Subcutaneous abdominal adipose tissue (tissue), 5 donors: Measurements from ENCODE around the gene GTF2H4.
"Not testable (repeated sequence)": the region's sequence is repeated elsewhere in the genome, so short reads cannot be mapped to it uniquely, and the experiment has no call there.

Experiments used
- H3K27ac ChIP-seq: one replicate; pipeline ENCODE4 v1.7.0; 2013; ENCODE audit warnings: low read depth, mild to moderate bottlenecking, inconsistent platforms, low read length, moderate library complexity
- H3K27me3 ChIP-seq, 5 donors: one replicate each; pipeline ENCODE4 v1.7.0; 2013; ENCODE audit warnings: low read length in 5 of 5, inconsistent platforms in 1 of 5; ENCODE audit not compliant: control insufficient read depth in 5 of 5, insufficient read depth in 4 of 5
- H3K36me3 ChIP-seq, 5 donors: one replicate each; pipeline ENCODE4 v1.7.0; 2013; ENCODE audit warnings: low read length in 5 of 5; ENCODE audit not compliant: control insufficient read depth in 5 of 5, insufficient read depth in 5 of 5
- H3K4me1 ChIP-seq, 5 donors: one replicate each; pipeline ENCODE4 v1.7.0; 2013; ENCODE audit warnings: low read length in 5 of 5, mild to moderate bottlenecking in 3 of 5, moderate library complexity in 1 of 5; ENCODE audit not compliant: control insufficient read depth in 5 of 5, insufficient read depth in 5 of 5
- H3K4me3 ChIP-seq, 5 donors: one replicate each; pipeline ENCODE4 v1.7.0; 2013; ENCODE audit warnings: low read length in 5 of 5, low read depth in 1 of 5
- H3K9ac ChIP-seq, 5 donors: one replicate each; pipeline ENCODE4 v1.7.0; 2013; ENCODE audit warnings: low read length in 5 of 5, mild to moderate bottlenecking in 4 of 5, moderate library complexity in 3 of 5
- H3K9me3 ChIP-seq, 5 donors: one replicate each; pipeline ENCODE4 v1.7.0; 2013; ENCODE audit warnings: low read length in 5 of 5; ENCODE audit not compliant: control insufficient read depth in 5 of 5
- donor health status: healthy.
- donor health status: healthy.
- donor health status: healthy.
- donor health status: healthy.
- donor health status: healthy.

GTF2H4 gene

DNA sequence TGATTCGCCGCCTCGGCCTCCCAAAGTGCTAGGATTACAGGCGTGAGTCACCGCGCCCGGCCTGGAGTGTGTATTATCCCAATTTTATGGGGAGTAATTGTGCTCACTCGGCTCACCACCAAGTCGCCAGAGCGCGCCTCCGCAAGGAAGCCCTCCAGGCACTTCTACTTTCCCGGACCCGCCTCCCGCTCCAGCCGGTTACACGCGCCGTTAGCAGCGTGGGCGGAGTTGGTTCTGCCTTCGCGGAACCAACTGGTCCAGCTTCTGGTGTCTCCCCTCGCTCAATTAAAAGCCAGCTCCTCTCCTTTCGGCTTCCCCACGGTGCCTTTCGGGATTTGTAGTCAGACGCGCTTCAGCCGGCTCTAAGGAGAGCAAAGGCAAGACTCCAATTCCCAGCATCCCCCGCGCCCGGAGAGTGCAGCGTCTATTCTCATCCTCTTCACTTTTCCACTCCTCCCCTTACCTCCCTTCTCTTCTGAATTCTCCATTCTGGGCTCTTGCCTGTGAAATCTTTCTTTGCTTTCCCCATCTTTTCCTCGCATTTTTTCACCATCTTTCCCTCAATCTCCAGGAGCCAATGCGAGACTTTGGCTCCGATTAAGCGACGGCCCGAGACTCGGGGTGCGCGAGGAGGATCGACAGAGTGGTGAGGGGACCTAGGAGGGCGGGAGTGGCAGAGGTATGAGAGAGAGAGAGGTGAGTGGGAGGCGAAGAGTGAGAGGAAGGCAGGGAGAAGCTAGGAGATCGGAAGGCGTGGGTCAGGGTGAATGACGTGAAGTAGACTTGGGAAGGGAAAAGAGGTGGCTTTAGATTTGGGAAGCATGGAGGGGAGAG is at the start of gene GTF2H4:
Gene GTF2H4 (plus strand): TSS at position 450 of the 834 bp plus-strand sequence.
- peak within 1 kb of the TSS; percentile 71 for H3K27ac ChIP-seq
- peaks cover 5 to 25% (median 19%) of the 10 kb centered on the region in 5 donors for H3K4me1 ChIP-seq
- peaks cover 0 to 29% (median 26%) of the 10 kb centered on the region in 5 donors for H3K36me3 ChIP-seq
- no peaks in the 10 kb centered on the region for H3K9me3 ChIP-seq
- peak within 1 kb of the TSS; percentile 78 to 86 (median 84) for H3K9ac ChIP-seq
- H3K4me3 ChIP-seq: peak within 1 kb of the TSS; percentile 77 to 96 (median 90)
- no peaks in the 10 kb centered on the region for H3K27me3 ChIP-seq

DNA sequence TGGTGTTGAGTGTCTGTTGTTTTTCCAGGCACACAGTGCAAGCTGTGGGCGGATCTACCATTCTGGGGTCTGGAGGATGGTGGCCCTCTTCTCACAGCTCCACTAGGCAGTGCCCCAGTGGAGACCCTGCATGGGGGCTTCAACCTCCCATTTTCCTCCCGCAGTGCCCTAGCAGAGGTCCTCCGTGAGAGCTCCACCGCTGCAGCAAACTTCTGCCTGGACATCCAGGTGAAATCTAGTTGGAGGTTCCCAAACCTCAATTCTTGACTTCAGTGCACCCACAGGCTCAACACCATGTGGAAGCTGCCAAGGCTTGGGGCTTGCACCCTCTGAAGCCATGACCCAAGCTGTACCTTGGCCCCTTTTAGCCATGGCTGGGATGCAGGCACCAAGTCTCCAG is 48.3 kb upstream of the GTF2H4 start:
- H3K36me3 ChIP-seq, H3K4me3 ChIP-seq, H3K9me3 ChIP-seq, H3K9ac ChIP-seq, H3K27ac ChIP-seq, H3K4me1 ChIP-seq, H3K27me3 ChIP-seq: not testable (repeated sequence)

GRCh38 chr6:30861257-30862048 is 46.6 kb upstream of the GTF2H4 start:
- H3K9me3 ChIP-seq: no peaks in the 10 kb centered on the region
- no peak overlapping the region for H3K27ac ChIP-seq
- H3K4me3 ChIP-seq: no peak overlapping the region
- no peak overlapping the region for H3K9ac ChIP-seq
- H3K27me3 ChIP-seq: peaks cover 0 to 2% (median 0%) of the 10 kb centered on the region in 5 donors
- no peaks in the 10 kb centered on the region for H3K36me3 ChIP-seq
- H3K4me1 ChIP-seq: no peaks in the 10 kb centered on the region

- H3K9me3 ChIP-seq: no peaks in the 10 kb centered on the region
Measured at GRCh38 chr6:30862156-30862875, 45.7 kb upstream of the GTF2H4 start.

GRCh38 chr6:30864325-30864724 is 43.7 kb upstream of the GTF2H4 start:
- Histone ChIP-seq H3K36me3 (no peaks in the 10 kb centered on the region), H3K9ac (no peak overlapping the region), H3K27ac (no peak overlapping the region), H3K4me1 (no peaks in the 10 kb centered on the region), H3K27me3 (no peaks in the 10 kb centered on the region), H3K9me3 (peaks cover 0 to 9% (median 1%) of the 10 kb centered on the region in 5 donors), H3K4me3 (no peak overlapping the region)

More at GRCh38 chr6:30862156-30862875, 45.7 kb upstream of the GTF2H4 start:
- H3K4me1 ChIP-seq: no peaks in the 10 kb centered on the region
- H3K9ac ChIP-seq: no peak overlapping the region
- H3K4me3 ChIP-seq: no peak overlapping the region
- H3K27me3 ChIP-seq: no peaks in the 10 kb centered on the region
- H3K27ac ChIP-seq: no peak overlapping the region
- no peaks in the 10 kb centered on the region for H3K36me3 ChIP-seq

- H3K9me3 ChIP-seq: peaks cover 0 to 20% (median 6%) of the 10 kb centered on the region in 5 donors
- not testable (repeated sequence) for H3K4me1 ChIP-seq, H3K27me3 ChIP-seq, H3K4me3 ChIP-seq, H3K36me3 ChIP-seq, H3K27ac ChIP-seq, H3K9ac ChIP-seq
Measured at GRCh38 chr6:30869241-30869749, 38.7 kb upstream of the GTF2H4 start.

- Histone ChIP-seq H3K4me1 (no peaks in the 10 kb centered on the region), H3K9me3 (peaks cover 0 to 20% (median 6%) of the 10 kb centered on the region in 5 donors), H3K27ac (no peak overlapping the region), H3K9ac (no peak overlapping the region), H3K36me3 (no peaks in the 10 kb centered on the region), H3K27me3 (no peaks in the 10 kb centered on the region), H3K4me3 (no peak overlapping the region)
Measured at GRCh38 chr6:30870546-30870945, 37.5 kb upstream of the GTF2H4 start.

DNA sequence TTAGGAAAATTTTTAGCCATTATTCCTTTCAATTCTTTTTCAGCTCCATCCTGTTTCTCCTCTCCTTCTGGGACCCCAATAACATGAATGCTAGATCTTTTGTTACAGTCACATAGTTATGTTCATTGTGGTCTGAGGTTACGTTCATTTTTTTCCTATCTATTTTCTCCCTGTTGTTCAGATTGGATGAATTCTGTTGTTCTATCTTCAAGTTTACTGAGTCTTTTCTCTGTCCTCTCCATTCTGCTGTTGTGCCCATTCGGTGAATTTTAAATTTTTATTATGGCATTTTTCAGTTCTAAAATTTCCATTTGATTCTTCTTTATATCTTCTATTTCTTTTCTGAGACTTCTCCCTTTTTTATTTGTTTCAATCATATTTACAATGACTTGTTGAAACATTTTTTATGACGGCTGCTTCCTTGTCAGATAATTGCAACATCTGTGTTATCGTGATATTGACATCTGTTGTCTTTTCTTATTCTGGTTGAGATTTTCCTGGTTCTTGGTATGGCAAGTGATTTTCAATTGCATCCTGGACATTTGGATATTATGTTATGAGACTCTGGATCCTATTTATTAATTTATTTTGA is 36.3 kb upstream of the GTF2H4 start:
- no peak overlapping the region for H3K9ac ChIP-seq
- no peaks in the 10 kb centered on the region for H3K36me3 ChIP-seq
- H3K27me3 ChIP-seq: no peaks in the 10 kb centered on the region
- no peak overlapping the region for H3K27ac ChIP-seq
- peaks cover 0 to 6% (median 4%) of the 10 kb centered on the region in 5 donors for H3K4me1 ChIP-seq
- H3K9me3 ChIP-seq: peaks cover 0 to 20% (median 6%) of the 10 kb centered on the region in 5 donors
- H3K4me3 ChIP-seq: no peak overlapping the region

GRCh38 chr6:30873137-30873640 is 34.8 kb upstream of the GTF2H4 start:
- Histone ChIP-seq H3K4me3 (no peak overlapping the region), H3K36me3 (no peaks in the 10 kb centered on the region), H3K27ac (no peak overlapping the region), H3K9me3 (peaks cover 0 to 16% (median 6%) of the 10 kb centered on the region in 5 donors), H3K27me3 (no peaks in the 10 kb centered on the region), H3K4me1 (peaks cover 0 to 17% (median 14%) of the 10 kb centered on the region in 5 donors), H3K9ac (no peak overlapping the region)
